Activated CD8-positive, alpha-beta T cell treated with anti-CD3 and anti-CD28 coated beads for 36 hours (primary cell): ENCODE measurements around the gene OAS3. TPM values are rescaled to one million over a fixed set of nuclear protein-coding genes. Genes with fewer than 3 reads are reported as not detected.

Experiments used
- ATAC-seq: fragments of 200-7000 bp; cut with Tn5 transposase; one replicate; pipeline ENCODE4 v1.10.0; 2021; ENCODE audit warnings: mild to moderate bottlenecking, moderate library complexity
- CTCF ChIA-PET: fragments of 350-600 bp; sonication (Branson Sonifier 250); formaldehyde crosslinking; loops from one replicate; lab custom pipeline; 2021; ENCODE audit warnings: antibody characterized with exemption; lab: Charles Lee
- POLR2A ChIA-PET: fragments of 350-600 bp; sonication (Branson Sonifier 250); formaldehyde crosslinking; loops from one replicate; lab custom pipeline; 2021; ENCODE audit warnings: antibody characterized with exemption; lab: Charles Lee
- DNase-seq: peaks from one replicate; pipeline ENCODE4 v3.0.0-alpha.2; 2020
- H3K27ac Mint-ChIP-seq: one replicate; pipeline ENCODE4 v1.8.0; 2021; ENCODE audit warnings: mild to moderate bottlenecking, mixed read lengths
- H3K27me3 Mint-ChIP-seq: one replicate; pipeline ENCODE4 v1.8.0; 2021; ENCODE audit warnings: mixed read lengths
- H3K36me3 Mint-ChIP-seq: one replicate; pipeline ENCODE4 v1.8.0; 2021; ENCODE audit warnings: low read depth, mixed read lengths
- H3K4me1 Mint-ChIP-seq: one replicate; pipeline ENCODE4 v1.8.0; 2021; ENCODE audit warnings: low read depth, mixed read lengths
- H3K4me3 Mint-ChIP-seq: one replicate; pipeline ENCODE4 v1.8.0; 2021; ENCODE audit warnings: mild to moderate bottlenecking, moderate library complexity, mixed read lengths
- H3K9me3 Mint-ChIP-seq: one replicate; pipeline ENCODE4 v1.8.0; 2021; ENCODE audit warnings: mixed read lengths
- CTCF ChIP-seq: fragments of 200-600 bp; IDR thresholded peaks from one replicate; pipeline ENCODE4 v1.8.0; 2022; ENCODE audit warnings: antibody characterized with exemption, mild to moderate bottlenecking
- intact Hi-C: fragments of 100-400 bp; cut with micrococcal nuclease; formaldehyde crosslinking; loops from one replicate; pipeline ENCODE4 v1.10.0; 2022
- total RNA-seq, 2 experiments: library from RNA; stranded (reverse); gene quantifications; one replicate each; pipeline ENCODE4 v1.2.3, GENCODE V29; 2021

OAS3 gene
- total RNA-seq, 2 experiments from 2014 or later, result 21.4 to 22.2 TPM

DNA sequence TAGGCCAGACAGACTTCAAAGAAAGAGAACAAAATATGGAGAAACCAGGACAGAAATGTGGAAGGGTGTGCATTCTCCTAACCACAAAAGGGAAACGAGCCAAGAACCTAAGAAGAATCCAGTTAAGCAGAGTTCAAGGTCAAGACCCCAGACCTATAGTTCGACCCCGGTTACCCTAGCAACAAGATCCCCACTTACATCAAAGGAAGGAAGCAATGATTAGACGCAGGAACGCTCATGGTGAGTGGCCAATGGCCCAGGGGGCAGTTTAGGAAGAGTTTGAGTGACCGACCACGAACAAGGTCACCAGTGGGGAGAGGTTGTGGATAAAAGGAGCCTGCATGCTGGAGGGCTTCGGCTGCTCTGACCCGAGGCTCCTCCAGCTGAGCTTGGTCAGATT is 76.3 kb downstream of the OAS3 start:
- no peak overlapping the region for H3K27ac Mint-ChIP-seq
- POLR2A ChIA-PET, result no interaction called here

DNA sequence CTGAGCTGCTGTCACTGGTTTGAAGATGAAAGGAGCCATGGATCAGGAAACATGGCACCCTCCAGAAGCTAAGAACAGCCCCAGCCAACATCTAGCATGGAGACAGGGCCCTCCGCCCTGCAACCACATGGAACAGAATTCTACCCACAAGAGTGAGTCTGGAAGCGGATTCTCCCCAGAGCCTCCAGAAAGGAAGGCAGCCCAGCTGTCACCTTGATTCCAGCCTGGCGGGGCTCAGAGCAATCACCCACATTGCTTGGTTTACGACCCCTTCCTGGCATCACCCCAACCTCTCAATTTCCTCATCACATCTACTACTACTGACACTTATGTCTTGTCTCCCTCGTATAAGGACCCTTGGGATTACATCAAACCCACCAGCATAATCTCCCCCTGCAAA is 78.5 kb downstream of the OAS3 start:
- no peak overlapping the region for H3K27ac Mint-ChIP-seq
- H3K4me3 Mint-ChIP-seq, result no peak overlapping the region
- ChIA-PET CTCF (interaction anchor here (1.0 kb wide), 1 partner anchor 117 kb away, joined by 3 read pairs; no protein-coding TSS in a partner anchor), POLR2A (interaction anchor here (0.6 kb wide), 1 partner anchor 244 kb away, joined by 3 read pairs; no protein-coding TSS in a partner anchor)
- no peak for DNase-seq
- peaks cover 2% of the 10 kb centered on the region for H3K27me3 Mint-ChIP-seq
- intact Hi-C loops, result no loop called here
- no peaks in the 10 kb centered on the region for H3K4me1 Mint-ChIP-seq
- H3K9me3 Mint-ChIP-seq, result peaks cover under 1% of the 10 kb centered on the region
- no peak for TF ChIP-seq CTCF
- no peak for ATAC-seq
- H3K36me3 Mint-ChIP-seq, result peaks cover 3% of the 10 kb centered on the region

More for the DNA sequence above, 76.3 kb downstream of the OAS3 start:
- H3K4me3 Mint-ChIP-seq, result no peak overlapping the region
- no peak for TF ChIP-seq CTCF
- no peaks in the 10 kb centered on the region for H3K4me1 Mint-ChIP-seq
- CTCF ChIA-PET, result no interaction called here
- DNase-seq, result no peak
- H3K36me3 Mint-ChIP-seq, result peaks cover 25% of the 10 kb centered on the region
- intact Hi-C loops, result no loop called here
- ATAC-seq, result no peak
- H3K9me3 Mint-ChIP-seq, result peaks cover 11% of the 10 kb centered on the region
- H3K27me3 Mint-ChIP-seq, result no peaks in the 10 kb centered on the region

DNA sequence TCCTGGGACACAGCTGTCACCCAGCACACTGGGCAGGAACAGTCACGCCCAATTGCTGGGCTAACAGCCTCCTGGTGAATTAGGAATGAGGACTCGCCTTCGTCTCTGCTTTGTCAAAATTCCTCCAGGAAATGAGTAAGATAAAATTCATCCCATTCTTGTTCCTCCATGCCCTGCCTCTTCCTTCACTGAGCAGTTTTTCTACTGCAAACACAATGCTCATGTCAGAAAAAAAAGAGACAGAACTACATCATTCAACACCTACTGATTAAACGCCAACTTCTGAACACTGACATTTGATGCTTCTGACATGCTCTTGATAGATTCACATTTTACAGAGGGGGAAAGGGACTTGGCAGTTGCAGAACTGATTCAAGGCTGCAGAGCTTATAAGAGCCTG is 80.8 kb downstream of the OAS3 start:
- no peaks in the 10 kb centered on the region for H3K9me3 Mint-ChIP-seq
- TF ChIP-seq CTCF, result no peak
- H3K4me1 Mint-ChIP-seq, result peaks cover 10% of the 10 kb centered on the region
- no peaks in the 10 kb centered on the region for H3K36me3 Mint-ChIP-seq
- POLR2A ChIA-PET, result no interaction called here
- ATAC-seq (no peak), DNase-seq (no peak)
- no peak overlapping the region for H3K27ac Mint-ChIP-seq
- peaks cover 3% of the 10 kb centered on the region for H3K27me3 Mint-ChIP-seq
- CTCF ChIA-PET, result interaction anchor here (1.5 kb wide), 1 partner anchor 11 kb away, joined by 3 read pairs; no protein-coding TSS in a partner anchor
- H3K4me3 Mint-ChIP-seq, result no peak overlapping the region
- intact Hi-C loops, result no loop called here

DNA sequence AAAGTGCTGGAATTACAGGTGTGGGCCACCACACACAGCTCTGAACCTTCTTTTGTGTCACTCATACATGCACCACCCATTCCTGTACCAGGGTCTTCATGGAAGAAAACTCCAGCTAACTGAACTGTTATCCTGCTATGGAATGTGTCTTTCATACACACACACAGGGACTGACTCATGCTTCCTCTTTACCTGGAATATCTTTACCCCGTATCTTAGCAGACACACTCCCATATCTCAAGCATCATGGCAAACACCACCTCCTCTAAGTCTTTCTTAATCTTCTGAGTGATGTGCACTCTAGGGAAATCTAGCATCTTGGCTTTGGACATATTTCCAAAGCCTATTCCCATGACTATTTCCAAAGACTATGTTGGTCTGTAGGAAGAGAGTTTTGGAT is 83.2 kb downstream of the OAS3 start:
- Mint-ChIP-seq H3K27ac (no peak overlapping the region), H3K4me1 (peaks cover 10% of the 10 kb centered on the region), H3K36me3 (no peaks in the 10 kb centered on the region), H3K9me3 (no peaks in the 10 kb centered on the region), H3K27me3 (peaks cover 5% of the 10 kb centered on the region), H3K4me3 (no peak overlapping the region)
- DNase-seq, result no peak
- TF ChIP-seq CTCF, result no peak
- intact Hi-C loops, result no loop called here
- ChIA-PET POLR2A (interaction anchor here (0.9 kb wide), 1 partner anchor 13 kb away, joined by 4 read pairs; no protein-coding TSS in a partner anchor), CTCF (interaction anchor here (0.9 to 1.0 kb wide), 2 partner anchors 28 kb away, joined by 3 to 6 read pairs; no protein-coding TSS in a partner anchor)
- no peak for ATAC-seq

Other genes starting within 250 kb of the OAS3 start
- gene RPH3A, start 146.7 kb upstream of the OAS3 start, total RNA-seq, result not detected
- 10 to 100 TPM; 22.7 to 26.8 TPM for gene OAS1, start 31.5 kb upstream of the OAS3 start, total RNA-seq
- gene OAS2, start 40.0 kb downstream of the OAS3 start, total RNA-seq, result 100 to 1,000 TPM in 1 of 2 experiments, 10 to 100 TPM in 1; 95.7 to 104 TPM
- gene DTX1, start 118.3 kb downstream of the OAS3 start, total RNA-seq, result 1 to 10 TPM; 2.9 to 3.4 TPM
- gene RASAL1, start 197.3 kb downstream of the OAS3 start, total RNA-seq, result 10 to 100 TPM in 1 of 2 experiments, 1 to 10 TPM in 1; 9.8 to 12.4 TPM
- 1 to 10 TPM; 1.7 to 1.9 TPM for gene CFAP73, start 211.2 kb downstream of the OAS3 start, total RNA-seq
- 100 to 1,000 TPM; 112 to 133 TPM for gene DDX54, start 247.0 kb downstream of the OAS3 start, total RNA-seq
- gene RITA1, start 247.2 kb downstream of the OAS3 start, total RNA-seq, result 10 to 100 TPM; 18.5 to 19.1 TPM